ENCODE data around the gene SLC38A1.
A peak's percentile ranks its signal among the peaks of the same experiment; 100 is the strongest.

The SLC38A1 gene

DNA sequence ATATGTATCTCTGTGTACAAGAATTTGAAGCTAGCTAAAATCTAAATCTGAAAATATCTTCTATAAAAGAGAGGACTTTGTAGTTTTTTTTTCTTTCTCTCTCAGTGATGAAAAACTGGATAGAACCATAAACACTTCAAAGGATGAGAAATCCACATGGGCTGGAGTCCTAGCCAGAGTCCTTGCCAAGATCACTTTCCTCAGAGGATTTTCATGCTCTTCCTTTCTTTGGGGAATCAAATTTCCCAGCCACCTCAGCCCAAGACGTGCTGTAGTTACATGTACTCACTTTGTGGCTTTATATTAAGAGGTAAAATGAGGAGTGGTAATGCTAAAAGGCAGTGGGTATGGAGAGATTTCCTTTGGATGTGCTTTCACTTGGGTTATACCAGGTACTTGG lies 110.3 kb downstream of the SLC38A1 start:
- TF ChIP-seq, protein P1, sequence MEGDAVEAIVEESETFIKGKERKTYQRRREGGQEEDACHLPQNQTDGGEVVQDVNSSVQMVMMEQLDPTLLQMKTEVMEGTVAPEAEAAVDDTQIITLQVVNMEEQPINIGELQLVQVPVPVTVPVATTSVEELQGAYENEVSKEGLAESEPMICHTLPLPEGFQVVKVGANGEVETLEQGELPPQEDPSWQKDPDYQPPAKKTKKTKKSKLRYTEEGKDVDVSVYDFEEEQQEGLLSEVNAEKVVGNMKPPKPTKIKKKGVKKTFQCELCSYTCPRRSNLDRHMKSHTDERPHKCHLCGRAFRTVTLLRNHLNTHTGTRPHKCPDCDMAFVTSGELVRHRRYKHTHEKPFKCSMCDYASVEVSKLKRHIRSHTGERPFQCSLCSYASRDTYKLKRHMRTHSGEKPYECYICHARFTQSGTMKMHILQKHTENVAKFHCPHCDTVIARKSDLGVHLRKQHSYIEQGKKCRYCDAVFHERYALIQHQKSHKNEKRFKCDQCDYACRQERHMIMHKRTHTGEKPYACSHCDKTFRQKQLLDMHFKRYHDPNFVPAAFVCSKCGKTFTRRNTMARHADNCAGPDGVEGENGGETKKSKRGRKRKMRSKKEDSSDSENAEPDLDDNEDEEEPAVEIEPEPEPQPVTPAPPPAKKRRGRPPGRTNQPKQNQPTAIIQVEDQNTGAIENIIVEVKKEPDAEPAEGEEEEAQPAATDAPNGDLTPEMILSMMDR (IDR thresholded peaks at IDR 0.05; ENCODE audit: low read depth, low read length) = no peak
- H3K4me3 ChIP-seq (ENCODE audit: low read depth, low read length) = no peak overlapping the region
- in situ Hi-C loops (cut with HindIII; ENCODE audit: low sequenced_read_pairs) = no loop called here
- DNase-seq (ENCODE audit: low read depth, low spot score) = no peak

DNA sequence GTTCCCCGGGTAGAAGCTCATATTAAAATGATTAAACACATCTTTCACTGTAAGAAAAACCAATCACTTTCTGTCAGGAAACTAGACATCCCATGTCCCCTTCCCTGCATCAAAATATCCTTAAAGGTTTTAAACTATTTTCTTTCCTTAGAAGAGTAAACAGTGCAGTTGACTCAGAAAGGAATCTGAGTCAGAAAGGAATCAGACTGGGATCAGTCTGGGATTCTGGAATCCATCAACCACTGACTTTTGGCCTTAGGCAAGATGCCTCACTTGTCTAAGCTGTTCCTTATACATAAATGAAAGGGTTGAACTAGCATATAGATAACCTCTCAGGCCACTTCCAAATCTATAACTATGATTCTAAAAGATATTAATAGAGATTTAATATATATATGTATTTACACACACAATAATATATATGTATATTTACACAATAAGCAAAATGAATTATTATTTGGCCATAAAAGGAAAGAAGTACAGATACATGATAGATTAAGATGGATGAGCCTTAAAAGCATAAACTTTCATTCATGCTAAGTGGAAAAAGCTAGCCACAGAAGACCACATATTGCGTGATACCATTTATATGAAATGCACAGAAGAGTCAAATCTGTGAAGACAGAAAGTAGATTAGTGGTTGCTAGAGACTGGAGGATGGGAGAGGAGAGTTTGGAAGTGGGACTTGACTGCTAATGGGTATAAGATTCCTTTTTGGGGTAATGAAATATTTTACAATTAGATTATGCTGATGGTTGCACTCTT lies 114.4 kb downstream of the SLC38A1 start:
- peak; percentile 51 for DNase-seq (ENCODE audit: low read depth, low spot score)
- in situ Hi-C loops (cut with HindIII; ENCODE audit: low sequenced_read_pairs) = no loop called here
- TF ChIP-seq, protein P1 (IDR thresholded peaks at IDR 0.05; ENCODE audit: low read depth, low read length) = no peak
- no peak overlapping the region for H3K4me3 ChIP-seq (ENCODE audit: low read depth, low read length)

DNA sequence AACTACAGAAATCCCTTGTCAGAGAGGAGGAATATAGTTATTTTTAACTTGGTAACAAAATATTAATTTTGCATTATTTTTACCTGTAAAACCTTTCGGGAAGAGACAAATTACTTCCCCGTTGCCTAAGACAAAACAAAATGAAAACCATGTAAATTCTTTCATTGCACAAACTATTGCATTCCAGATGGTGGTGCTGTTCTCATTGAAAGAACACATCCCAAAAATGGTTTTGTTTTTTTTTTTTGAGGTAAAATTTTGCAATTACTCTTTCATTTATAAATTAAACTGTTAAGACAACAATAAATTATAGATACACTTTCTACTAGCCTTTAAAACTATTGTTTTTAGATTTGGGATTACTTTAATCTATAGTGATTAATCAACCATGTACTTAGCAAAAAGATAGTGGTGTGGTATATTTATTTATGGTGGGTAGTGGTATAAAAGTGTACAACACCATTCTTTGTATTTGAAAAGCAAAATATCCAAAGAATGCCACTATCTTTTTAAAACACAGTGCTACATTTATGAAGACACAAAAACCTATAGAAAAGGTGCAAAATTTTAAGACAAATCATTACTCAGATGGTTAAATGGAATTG lies 115.5 kb downstream of the SLC38A1 start:
- DNase-seq (ENCODE audit: low read depth, low spot score) = peak; percentile 42
- in situ Hi-C loops (cut with HindIII; ENCODE audit: low sequenced_read_pairs) = no loop called here
- TF ChIP-seq, protein P1 (IDR thresholded peaks at IDR 0.05; ENCODE audit: low read depth, low read length) = peak; percentile 70
- H3K4me3 ChIP-seq (ENCODE audit: low read depth, low read length) = no peak overlapping the region

DNA sequence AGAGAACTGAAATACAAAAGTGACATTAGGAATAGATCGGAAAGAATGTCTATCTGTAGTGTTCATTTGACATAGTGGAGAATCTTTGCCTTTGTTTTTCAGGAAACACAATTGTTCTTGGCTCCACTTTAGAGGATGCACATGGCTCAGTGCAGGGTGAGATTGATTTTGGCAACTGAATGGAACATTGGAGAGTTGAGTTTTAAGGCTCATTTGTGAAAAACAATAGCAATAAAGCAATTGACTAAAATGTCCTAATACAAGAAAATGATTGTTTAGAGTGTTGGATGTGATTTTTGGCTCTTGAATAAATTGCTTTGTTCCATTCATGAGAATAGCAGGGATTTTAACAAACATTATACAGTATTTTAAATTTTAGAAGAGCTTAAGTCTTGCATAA lies 116.4 kb downstream of the SLC38A1 start:
- TF ChIP-seq, protein P1 (IDR thresholded peaks at IDR 0.05; ENCODE audit: low read depth, low read length) = no peak
- no peak for DNase-seq (ENCODE audit: low read depth, low spot score)
- no peak overlapping the region for H3K4me3 ChIP-seq (ENCODE audit: low read depth, low read length)
- in situ Hi-C loops (cut with HindIII; ENCODE audit: low sequenced_read_pairs) = no loop called here

DNA sequence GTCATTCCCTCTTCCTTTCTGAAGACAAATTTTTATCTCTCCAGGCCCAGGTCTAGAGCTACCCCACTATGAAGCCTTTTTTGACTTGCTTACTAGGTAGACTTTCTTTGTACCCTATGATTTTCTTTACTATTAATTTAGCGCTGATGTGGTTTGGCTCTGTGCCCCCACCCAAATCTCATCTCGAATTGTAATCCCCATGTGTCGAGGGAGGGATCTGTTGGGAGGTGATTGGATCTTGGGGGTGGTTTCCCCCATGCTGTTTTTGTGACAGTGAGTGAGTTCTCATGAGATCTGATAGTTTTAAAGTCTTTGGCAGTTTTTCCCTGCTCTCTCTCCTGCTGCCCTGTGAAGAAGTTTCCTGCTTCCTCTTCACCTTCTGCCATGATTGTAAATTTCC lies 118.1 kb downstream of the SLC38A1 start:
- DNase-seq (ENCODE audit: low read depth, low spot score) = no peak
- no peak overlapping the region for H3K4me3 ChIP-seq (ENCODE audit: low read depth, low read length)
- in situ Hi-C loops (cut with HindIII; ENCODE audit: low sequenced_read_pairs) = no loop called here
- TF ChIP-seq, protein P1 (IDR thresholded peaks at IDR 0.05; ENCODE audit: low read depth, low read length) = no peak

DNA sequence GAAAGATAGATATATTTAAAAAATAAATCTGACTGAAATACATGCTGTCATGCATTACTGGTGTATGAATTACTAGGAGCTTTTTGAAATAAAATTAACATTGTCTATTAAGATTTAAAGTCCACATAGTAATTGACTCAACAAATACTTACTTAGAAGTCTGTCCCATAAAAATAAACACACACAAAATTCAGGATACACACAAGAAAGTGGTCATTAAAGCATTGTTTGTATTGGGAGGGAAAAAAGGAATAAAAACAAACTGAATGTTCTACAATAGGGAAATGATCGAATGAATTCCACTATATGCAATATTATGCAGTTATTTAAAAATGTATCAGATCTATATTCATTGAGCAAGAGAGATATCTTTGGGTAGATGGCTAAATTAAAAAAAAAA lies 118.9 kb downstream of the SLC38A1 start:
- TF ChIP-seq, protein P1 (IDR thresholded peaks at IDR 0.05; ENCODE audit: low read depth, low read length) = no peak
- no peak overlapping the region for H3K4me3 ChIP-seq (ENCODE audit: low read depth, low read length)
- no peak for DNase-seq (ENCODE audit: low read depth, low spot score)
- in situ Hi-C loops (cut with HindIII; ENCODE audit: low sequenced_read_pairs) = no loop called here
